SHP77 (cell line): ENCODE measurements around the gene EPHB3.

Experiments
- DNase-seq, 2 experiments: peaks; one replicate each; lab custom pipeline; 2025; lab: John Stamatoyannopoulos, UW

The EPHB3 gene

DNA sequence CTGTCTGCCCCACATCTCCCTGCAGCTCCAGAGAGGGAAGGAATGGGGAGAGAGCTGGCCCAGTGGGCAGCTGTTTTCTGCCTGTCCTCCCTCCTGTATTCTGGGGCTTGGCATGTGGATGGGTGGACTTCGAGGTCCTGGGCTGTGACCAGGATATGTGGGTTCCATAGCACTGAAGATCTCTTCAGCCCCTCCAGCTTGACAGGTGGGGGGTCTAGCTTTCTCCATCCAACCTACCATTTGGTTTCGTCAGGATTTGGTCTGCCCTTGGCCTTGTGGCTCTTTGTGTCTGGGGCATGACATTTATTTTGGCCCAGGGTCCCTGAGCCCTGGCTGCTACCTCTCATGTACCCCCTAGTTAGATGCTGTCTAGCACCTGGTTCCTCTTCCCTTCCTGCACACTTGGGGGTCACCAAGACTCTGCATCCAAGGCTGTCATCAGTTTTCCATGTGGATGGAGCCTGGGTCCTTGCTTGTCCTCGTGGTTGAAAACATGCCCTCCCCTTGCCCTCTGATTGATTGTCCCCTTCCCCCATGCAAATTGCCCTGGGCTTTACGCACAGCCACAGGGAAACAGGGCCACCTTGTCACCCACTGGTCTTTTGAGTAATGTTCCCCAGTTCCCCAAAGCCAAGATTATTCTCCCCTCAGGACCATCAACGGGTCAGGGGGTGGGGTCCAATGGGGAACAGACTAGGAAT lies 3.2 kb downstream of the EPHB3 start:
- DNase-seq, result no peak

DNA sequence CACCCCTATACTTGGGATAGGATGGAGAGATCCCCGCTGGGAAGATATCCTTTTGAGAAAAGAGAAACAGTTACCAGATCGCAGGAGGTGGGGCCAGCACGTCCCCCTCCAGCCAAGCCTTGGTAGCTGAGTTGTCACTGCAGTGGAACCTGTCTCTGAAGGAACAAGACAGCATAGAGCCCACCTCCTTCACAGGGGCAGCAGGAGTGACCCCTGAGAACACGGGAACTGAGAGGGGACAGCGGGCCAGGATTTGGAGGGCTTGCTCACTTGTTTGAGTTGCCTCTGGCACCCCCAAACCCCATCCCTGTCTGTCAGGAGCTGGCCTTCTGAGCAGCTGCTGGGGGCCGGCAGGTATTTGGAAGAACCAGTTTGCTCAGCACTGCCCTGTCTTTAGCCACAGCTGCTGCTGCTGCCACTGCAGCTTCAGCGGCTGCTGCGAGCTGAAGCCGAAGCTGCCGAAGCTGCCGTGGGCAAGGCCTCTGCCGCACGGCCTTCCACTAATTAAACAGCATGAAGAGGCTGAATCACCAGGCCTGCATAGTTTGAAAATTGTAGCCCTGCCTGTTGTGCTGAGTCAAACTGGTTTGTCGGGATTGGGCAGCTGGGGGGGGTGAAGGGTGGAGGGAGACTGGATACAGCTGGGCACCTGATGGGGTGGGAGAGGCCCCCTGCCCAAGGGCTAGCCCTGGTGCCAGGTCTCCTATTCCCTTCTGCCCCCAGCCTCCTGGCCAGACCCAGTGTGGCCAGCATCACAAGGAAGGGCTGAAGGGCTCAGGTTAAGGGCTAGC lies 4.0 kb downstream of the EPHB3 start:
- peak; percentile 53 to 57 for DNase-seq

GRCh38 chr3:184566441-184567414 lies 5.1 kb downstream of the EPHB3 start:
- DNase-seq, result no peak

- DNase-seq, result no peak
Measured at GRCh38 chr3:184567946-184568559, 6.5 kb downstream of the EPHB3 start.

DNA sequence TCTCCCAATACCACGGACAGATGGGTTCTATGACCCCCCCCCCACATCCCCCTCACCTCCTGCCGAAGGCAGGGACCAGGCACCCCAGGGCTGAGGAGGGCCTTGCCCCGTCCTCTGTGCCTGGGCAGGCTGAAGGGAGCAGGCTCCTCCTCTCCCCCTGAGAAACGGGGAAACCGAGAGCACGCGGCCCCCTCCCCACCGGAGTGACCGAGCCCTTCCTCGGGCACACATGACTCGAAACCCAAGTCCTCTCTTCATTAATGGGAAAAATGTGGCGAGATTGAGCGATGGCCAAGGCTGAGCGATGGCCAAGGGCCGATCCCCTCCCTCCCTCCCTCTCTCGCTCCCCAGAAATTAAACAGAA lies 7.0 kb downstream of the EPHB3 start:
- DNase-seq, result no peak

DNA sequence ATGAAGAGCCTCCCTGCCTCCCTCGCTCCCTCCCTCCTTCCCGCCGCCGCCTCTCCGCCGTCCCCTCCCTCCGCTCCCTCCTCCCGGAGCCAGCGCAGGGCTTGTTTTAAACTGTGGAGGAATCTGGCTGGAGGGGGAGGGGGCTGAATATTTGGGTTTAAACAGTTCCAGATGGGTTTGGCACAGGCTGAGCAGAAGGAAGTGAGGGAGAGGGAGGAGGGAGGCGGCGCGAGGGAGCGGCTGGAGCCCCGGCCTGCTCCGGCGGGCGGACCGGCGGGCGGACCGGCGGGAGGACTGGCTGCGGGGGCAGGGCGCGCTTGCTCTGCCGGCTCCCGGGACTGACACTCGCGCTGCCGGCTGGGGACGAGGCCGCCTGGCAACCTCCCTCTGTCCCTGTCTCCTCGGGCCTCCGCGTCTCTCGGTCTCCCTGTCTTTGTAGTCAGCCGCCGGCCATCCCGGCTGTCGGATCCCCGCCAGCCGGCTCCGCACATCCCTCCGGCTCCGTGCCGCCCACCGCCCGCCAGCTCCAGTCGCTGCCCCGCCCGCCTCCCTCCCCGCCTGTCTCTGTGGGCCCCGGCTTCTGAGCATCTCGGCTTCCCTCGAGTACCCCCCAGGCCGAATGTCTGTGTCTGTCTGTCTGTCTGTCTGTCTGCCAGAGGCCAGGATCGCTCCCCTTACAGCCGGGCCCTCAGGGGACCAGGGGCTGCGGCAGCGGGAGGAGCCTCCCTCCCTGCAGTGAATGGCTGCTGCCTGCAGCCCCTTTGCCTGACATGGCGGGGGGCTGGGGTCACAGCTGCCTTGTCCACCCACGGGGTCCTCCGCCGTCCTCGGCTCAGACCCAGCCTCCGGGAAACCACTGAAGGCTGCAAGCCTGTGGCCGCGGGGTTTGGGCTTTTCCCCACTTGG lies 7.6 kb downstream of the EPHB3 start:
- peak in 1 of 2 experiments; percentile 19 for DNase-seq

DNA sequence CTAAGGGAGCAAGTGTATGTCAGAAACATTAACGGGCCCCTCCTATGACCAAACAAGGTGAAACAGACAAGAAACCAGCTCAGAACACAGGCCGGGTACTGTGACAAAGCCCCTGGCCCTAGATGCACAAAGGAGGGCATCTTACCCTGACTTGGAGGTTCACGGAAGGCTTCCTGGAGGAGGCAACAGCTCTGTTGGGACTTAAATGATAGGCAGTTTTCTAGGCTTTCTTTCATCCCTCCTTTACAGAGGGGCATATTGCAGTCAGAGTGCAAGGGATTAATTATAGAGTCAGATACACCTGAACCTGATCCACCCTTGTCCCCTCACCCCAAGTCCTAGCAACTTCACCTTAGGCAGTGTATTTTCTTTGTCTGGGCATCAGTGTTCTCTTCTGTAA lies 8.4 kb downstream of the EPHB3 start:
- DNase-seq, result no peak

DNA sequence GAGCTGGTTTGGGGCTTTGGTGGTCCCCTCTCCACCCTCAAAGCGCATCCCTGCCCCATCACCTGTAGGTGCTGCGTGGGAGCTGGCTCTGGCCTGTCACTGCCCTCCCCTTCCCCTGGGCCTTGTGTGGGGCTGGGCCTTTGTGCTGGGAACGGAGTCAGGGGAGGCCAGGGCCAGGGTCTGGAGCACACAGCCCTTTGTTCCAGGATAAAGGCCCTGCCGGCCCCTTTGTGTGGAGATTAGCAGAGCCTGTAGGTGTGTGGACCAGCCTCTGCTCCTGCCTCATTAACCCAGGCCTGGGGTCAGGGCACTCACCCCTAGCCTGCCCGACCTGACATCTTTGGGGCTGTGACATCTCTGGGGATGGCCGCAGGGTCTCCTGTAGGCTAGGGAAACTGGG lies 8.9 kb downstream of the EPHB3 start:
- no peak for DNase-seq

- DNase-seq, result no peak
Measured at GRCh38 chr3:184571750-184572377, 10.3 kb downstream of the EPHB3 start.

DNA sequence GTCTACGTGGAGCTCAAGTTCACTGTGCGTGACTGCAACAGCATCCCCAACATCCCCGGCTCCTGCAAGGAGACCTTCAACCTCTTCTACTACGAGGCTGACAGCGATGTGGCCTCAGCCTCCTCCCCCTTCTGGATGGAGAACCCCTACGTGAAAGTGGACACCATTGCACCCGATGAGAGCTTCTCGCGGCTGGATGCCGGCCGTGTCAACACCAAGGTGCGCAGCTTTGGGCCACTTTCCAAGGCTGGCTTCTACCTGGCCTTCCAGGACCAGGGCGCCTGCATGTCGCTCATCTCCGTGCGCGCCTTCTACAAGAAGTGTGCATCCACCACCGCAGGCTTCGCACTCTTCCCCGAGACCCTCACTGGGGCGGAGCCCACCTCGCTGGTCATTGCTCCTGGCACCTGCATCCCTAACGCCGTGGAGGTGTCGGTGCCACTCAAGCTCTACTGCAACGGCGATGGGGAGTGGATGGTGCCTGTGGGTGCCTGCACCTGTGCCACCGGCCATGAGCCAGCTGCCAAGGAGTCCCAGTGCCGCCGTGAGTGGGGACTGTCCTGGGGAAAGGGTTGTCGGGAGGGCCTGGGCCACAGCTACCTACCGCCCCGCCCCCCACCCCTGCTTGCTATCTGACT lies 11.2 kb downstream of the EPHB3 start:
- DNase-seq, result no peak

DNA sequence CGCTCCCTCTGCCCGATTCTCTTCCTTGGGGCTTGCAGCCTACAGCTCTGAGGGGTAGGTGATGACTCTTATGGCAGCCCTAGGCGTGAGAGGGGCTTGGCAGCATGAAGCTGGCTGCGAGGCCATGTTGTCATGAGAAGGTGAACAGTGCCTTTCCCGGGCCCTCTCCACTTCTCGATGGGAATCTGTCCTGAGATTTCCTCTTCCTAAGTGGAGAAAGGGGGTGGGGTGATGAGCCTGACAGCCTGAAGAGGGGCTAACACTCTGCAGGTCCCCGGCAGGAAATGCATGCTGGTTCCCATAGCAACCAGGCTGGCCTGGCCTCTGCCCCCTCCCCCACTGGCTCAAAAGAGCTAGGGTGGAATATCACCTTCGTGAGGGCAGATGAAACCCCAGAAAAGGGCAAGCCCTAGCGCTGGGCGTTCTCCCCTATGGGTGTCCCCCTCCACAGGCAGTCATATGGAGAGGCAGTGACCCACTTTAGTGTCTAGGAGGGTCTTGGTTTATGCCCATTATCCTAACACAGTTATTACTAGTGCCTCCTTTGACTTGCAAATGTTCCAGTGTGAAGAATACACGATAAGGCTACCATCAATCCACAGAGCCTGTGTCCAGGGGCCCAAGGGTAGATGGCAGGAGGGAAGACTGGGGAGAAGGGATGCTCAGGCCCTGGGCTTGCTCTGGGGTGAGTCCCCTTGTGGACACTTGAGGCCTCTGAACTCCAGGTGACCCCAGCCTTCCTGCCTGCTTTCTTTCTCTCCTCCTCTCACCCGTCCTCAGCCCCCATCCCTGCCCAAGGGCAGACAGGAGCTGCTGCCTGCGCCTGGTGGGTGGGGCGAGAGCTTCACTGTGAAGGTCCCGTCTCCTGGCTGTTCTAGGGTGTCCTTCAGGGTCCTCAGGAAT lies 13.2 kb downstream of the EPHB3 start:
- DNase-seq, result no peak

- DNase-seq, result no peak
Measured at GRCh38 chr3:184575701-184576100, 14.1 kb downstream of the EPHB3 start.

GRCh38 chr3:184576457-184577240 lies 15.1 kb downstream of the EPHB3 start:
- DNase-seq, result no peak

- DNase-seq, result no peak
Measured at GRCh38 chr3:184577546-184577945, 16.0 kb downstream of the EPHB3 start.

- no peak for DNase-seq
Measured at GRCh38 chr3:184578218-184578617, 16.6 kb downstream of the EPHB3 start.

GRCh38 chr3:184578822-184579221 lies 17.2 kb downstream of the EPHB3 start:
- DNase-seq, result no peak

GRCh38 chr3:184579513-184579912 lies 17.9 kb downstream of the EPHB3 start:
- DNase-seq, result no peak

GRCh38 chr3:184580376-184580775 lies 18.8 kb downstream of the EPHB3 start:
- DNase-seq, result no peak
